HEK293 (cell line): ENCODE data around the gene FHIT.

ENCODE experiments used
- BCL11A ChIP-seq: fragments of 450-650 bp; formaldehyde crosslinking; IDR thresholded peaks from 2 replicates; pipeline ENCODE4 v1.5.1; 2016; ENCODE audit warnings: low read depth, missing biosample characterization, missing genetic modification characterization
- CTCF ChIP-seq: fragments of 450-650 bp; formaldehyde crosslinking; IDR thresholded peaks from 2 replicates; pipeline ENCODE4 v1.5.1; 2016; ENCODE audit warnings: missing biosample characterization, missing genetic modification characterization
- PATZ1 ChIP-seq: fragments of 450-650 bp; formaldehyde crosslinking; IDR thresholded peaks from 2 replicates; pipeline ENCODE4 v1.5.1; 2016; ENCODE audit warnings: missing biosample characterization, missing genetic modification characterization
- ZBTB1 ChIP-seq: fragments of 450-650 bp; formaldehyde crosslinking; IDR thresholded peaks from 2 replicates; pipeline ENCODE4 v1.5.1; 2016; ENCODE audit warnings: missing biosample characterization, missing genetic modification characterization
- ZBTB20 ChIP-seq: fragments of 450-650 bp; formaldehyde crosslinking; IDR thresholded peaks from 2 replicates; pipeline ENCODE4 v1.5.1; 2016; ENCODE audit warnings: missing biosample characterization, missing genetic modification characterization
- ZBTB49 ChIP-seq: fragments of 450-650 bp; formaldehyde crosslinking; IDR thresholded peaks from 2 replicates; pipeline ENCODE4 v1.5.1; 2016; ENCODE audit warnings: missing biosample characterization, missing genetic modification characterization, low read depth
- ZBTB7A ChIP-seq: fragments of 450-650 bp; formaldehyde crosslinking; IDR thresholded peaks from 2 replicates; pipeline ENCODE4 v1.5.1; 2016; ENCODE audit warnings: low read depth, missing biosample characterization, missing genetic modification characterization
- ZFP41 ChIP-seq: fragments of 450-650 bp; formaldehyde crosslinking; IDR thresholded peaks from 2 replicates; pipeline ENCODE4 v1.5.1; 2016; ENCODE audit warnings: missing biosample characterization, missing genetic modification characterization, borderline replicate concordance
- ZNF121 ChIP-seq: fragments of 450-650 bp; formaldehyde crosslinking; IDR thresholded peaks from 2 replicates; pipeline ENCODE4 v1.5.1; 2016; ENCODE audit warnings: missing biosample characterization, missing genetic modification characterization
- ZNF133 ChIP-seq: fragments of 450-650 bp; formaldehyde crosslinking; IDR thresholded peaks from 2 replicates; pipeline ENCODE4 v1.5.1; 2016; ENCODE audit warnings: missing biosample characterization, missing genetic modification characterization
- ZSCAN30 ChIP-seq: fragments of 450-650 bp; IDR thresholded peaks from 2 replicates; pipeline ENCODE4 v1.5.1; 2018; ENCODE audit warnings: missing biosample characterization, mild to moderate bottlenecking, missing genetic modification characterization, moderate library complexity
- TF ChIP-seq, protein P1 (sequence below): sonication (generic); formaldehyde crosslinking; IDR thresholded peaks from 2 replicates; pipeline ENCODE4 v1.8.1; 2022; ENCODE audit warnings: mild to moderate bottlenecking, moderate library complexity, missing genetic modification reagents

- TF ChIP-seq CTCF (no peak), ZFP41 (tag by site-specific recombination) (no peak), BCL11A (tag by site-specific recombination) (no peak), ZNF133 (tag by site-specific recombination) (no peak), ZBTB7A (no peak), PATZ1 (no peak), ZBTB20 (tag by site-specific recombination) (no peak), ZSCAN30 (tag by site-specific recombination) (no peak), ZBTB1 (tag by site-specific recombination) (no peak), ZBTB49 (tag by site-specific recombination) (no peak), ZNF121 (tag by site-specific recombination) (no peak)
- TF ChIP-seq, protein P1, sequence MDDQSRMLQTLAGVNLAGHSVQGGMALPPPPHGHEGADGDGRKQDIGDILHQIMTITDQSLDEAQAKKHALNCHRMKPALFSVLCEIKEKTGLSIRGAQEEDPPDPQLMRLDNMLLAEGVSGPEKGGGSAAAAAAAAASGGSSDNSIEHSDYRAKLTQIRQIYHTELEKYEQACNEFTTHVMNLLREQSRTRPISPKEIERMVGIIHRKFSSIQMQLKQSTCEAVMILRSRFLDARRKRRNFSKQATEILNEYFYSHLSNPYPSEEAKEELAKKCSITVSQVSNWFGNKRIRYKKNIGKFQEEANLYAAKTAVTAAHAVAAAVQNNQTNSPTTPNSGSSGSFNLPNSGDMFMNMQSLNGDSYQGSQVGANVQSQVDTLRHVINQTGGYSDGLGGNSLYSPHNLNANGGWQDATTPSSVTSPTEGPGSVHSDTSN (CRISPR knock-in tag) = no peak
Measured at GRCh38 chr3:60585918-60586317, 665.3 kb downstream of the FHIT start.
